ENCODE measurements around the gene HIF1AN.

GRCh38 chr10:100569687-100570481 is 34.1 kb downstream of the HIF1AN start:
- TF ChIP-seq CTCF (IDR thresholded peaks at IDR 0.05; ENCODE audit: insufficient read depth, low read length) (no peak), POLR2AphosphoS5 (IDR thresholded peaks at IDR 0.05; ENCODE audit: low read depth) (no peak), REST (IDR thresholded peaks at IDR 0.05; ENCODE audit: insufficient replicate concordance, low read depth) (no peak), GABPA (IDR thresholded peaks at IDR 0.05; ENCODE audit: low read depth) (no peak), SPI1 (IDR thresholded peaks at IDR 0.05; ENCODE audit: borderline replicate concordance, low read depth) (no peak)

Measured in HL-60 (cell line).